HG03520 (cell line): Measurements from ENCODE around the gene ADAMTS19.
A peak's percentile ranks its signal among the peaks of the same experiment; 100 is the strongest.

Experiments used
- ATAC-seq: cut with Tn5 transposase; IDR thresholded peaks from one replicate; pipeline ENCODE4 v1.9.1; 2021; ENCODE audit warnings: mild to moderate bottlenecking, moderate library complexity; ENCODE audit not compliant: unreplicated experiment

Gene ADAMTS19

GRCh38 chr5:129760636-129761325 lies 300.7 kb downstream of the ADAMTS19 start:
- ATAC-seq: no peak

DNA sequence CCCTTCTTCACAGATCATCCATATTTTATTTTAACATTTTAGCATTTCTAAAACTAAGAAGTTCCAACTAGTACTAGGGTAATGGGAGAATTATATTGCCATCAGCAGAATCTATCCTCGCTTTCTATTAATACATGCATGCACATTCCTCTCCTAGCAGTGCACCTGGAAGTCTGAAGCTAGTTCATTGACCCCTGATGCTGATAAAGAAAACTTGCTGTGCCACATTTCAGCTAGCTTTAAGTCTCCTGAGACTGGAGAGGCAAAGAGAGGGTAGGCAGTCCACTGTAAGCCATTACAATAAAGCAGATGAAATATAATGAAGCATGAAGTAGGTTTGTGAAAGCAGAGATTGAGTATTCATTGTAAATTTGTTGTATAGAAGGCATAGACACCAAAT lies 303.6 kb downstream of the ADAMTS19 start:
- ATAC-seq: no peak

DNA sequence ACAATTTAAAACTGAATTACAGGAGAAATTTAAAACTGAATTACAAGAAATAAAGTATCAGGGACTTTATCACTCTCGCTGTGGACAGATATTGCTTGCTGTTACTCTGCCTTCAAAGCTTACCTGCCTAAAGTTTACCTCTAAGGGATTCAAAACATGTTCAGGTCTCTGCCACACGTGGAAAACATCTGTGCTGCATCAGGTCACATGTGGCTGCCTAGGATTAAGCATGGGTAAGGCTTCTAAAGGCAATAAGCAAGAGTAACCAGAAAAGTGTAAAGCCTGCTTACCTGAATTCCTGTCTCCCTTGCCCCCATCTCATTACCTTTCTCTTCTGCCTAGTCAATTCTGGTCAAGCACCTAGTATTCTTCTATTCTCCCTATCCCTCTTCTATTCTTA lies 306.7 kb downstream of the ADAMTS19 start:
- no peak for ATAC-seq

DNA sequence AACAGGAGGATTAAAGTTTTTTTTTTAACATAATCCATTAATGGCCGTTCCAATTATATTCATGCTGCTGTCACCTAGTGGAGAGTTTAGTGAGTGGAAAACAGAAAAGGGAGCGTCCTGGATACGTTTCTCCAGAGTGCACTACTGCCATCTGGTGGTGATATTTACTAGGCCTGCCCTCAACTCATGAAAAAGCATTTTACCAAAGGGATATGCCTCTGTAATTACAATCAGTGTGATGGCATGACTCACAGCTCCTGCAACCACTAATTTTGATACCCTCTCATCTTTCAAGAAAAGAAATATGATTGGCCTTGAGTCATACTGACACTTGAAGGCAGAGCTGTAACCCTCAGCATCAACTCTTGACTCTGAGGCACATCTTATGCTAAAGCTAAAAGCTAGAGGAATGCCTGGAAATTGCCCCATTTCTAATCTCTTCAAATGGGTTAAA lies 307.9 kb downstream of the ADAMTS19 start:
- peak; percentile 92 for ATAC-seq

- ATAC-seq: no peak
Observed at GRCh38 chr5:129768735-129769134, 308.6 kb downstream of the ADAMTS19 start.

- ATAC-seq: no peak
Observed at GRCh38 chr5:129770024-129770820, 310.1 kb downstream of the ADAMTS19 start.

DNA sequence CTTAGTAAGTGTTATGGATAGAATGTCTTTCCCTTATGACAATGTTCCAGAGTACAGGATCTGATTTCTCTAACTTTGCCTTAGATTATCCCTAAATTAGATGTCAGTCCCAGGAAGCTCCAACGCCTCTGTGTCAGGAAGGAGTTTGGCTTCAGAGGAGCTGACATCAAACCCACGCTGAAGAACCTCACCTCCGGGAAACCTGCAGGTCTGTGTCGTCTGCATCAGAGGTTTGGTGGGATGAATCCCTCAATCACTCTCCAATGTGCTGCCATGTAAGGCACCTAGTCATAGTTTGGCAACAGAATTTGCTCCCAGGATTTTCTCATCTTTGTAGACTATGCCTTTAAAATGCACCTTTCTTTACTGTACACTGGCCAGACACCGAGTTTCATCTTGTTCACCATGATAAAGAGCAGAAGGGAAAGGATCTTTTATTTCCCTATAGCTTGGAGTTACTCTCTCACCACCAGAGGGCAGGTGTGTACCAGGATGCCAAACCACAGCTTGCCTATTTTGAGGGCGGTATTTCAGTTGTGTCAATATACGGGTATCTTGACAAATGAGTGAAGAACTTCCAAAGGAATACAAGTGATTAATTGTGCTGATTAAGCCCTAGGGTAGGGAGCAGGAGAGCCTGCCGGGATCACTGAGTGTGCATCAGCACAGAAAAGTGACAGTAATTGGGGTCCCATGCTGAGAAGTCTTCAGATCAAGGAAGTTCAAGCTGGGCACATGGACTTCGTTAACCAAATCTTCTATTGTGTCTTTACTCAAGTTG lies 311.1 kb downstream of the ADAMTS19 start:
- peak; percentile 67 for ATAC-seq

- ATAC-seq: no peak
Observed at GRCh38 chr5:129773376-129773775, 313.3 kb downstream of the ADAMTS19 start.

- ATAC-seq: no peak
Observed at GRCh38 chr5:129781594-129781993, 321.5 kb downstream of the ADAMTS19 start.
